Activated CD4-positive, CD25-positive, alpha-beta regulatory T cell treated with anti-CD3 and anti-CD28 coated beads, Interleukin-2, amount 50 U/mL, for 16 hours (primary cell): ENCODE data around the gene CALHM6.

Experiments used
- DNase-seq: peaks from one replicate; pipeline ENCODE4 v3.0.0-alpha.2; 2020; ENCODE audit warnings: low read depth, low spot score

Gene CALHM6

GRCh38 chr6:116461331-116461931 is at the start of gene CALHM6:
Gene CALHM6, plus strand, starts transcription at chr6:116461375. Its CDS starts 555 bp downstream, at chr6:116461930.
- DNase-seq, result no peak

- DNase-seq, result no peak
These were observed 48.9 kb upstream of the CALHM6 start for GRCh38 chr6:116412270-116412669.

GRCh38 chr6:116413357-116413756 is 47.8 kb upstream of the CALHM6 start:
- no peak for DNase-seq

- DNase-seq, result no peak
These were observed 43.5 kb upstream of the CALHM6 start for GRCh38 chr6:116417661-116418060.

GRCh38 chr6:116419069-116419786 is 41.9 kb upstream of the CALHM6 start:
- DNase-seq, result no peak

GRCh38 chr6:116420341-116420740 is 40.8 kb upstream of the CALHM6 start:
- no peak for DNase-seq

GRCh38 chr6:116422238-116422637 is 38.9 kb upstream of the CALHM6 start:
- no peak for DNase-seq

- DNase-seq, result no peak
These were observed 37.2 kb upstream of the CALHM6 start for GRCh38 chr6:116424001-116424400.

GRCh38 chr6:116426551-116426950 is 34.6 kb upstream of the CALHM6 start:
- no peak for DNase-seq

GRCh38 chr6:116429111-116429510 is 32.1 kb upstream of the CALHM6 start:
- DNase-seq, result no peak

- DNase-seq, result no peak
These were observed 30.3 kb upstream of the CALHM6 start for GRCh38 chr6:116430860-116431259.

GRCh38 chr6:116431964-116432595 is 29.1 kb upstream of the CALHM6 start:
- no peak for DNase-seq

GRCh38 chr6:116433206-116433712 is 27.9 kb upstream of the CALHM6 start:
- no peak for DNase-seq

GRCh38 chr6:116434056-116434725 is 27.0 kb upstream of the CALHM6 start:
- no peak for DNase-seq

- DNase-seq, result no peak
These were observed 24.6 kb upstream of the CALHM6 start for GRCh38 chr6:116436586-116436985.

- no peak for DNase-seq
These were observed 23.5 kb upstream of the CALHM6 start for GRCh38 chr6:116437656-116438055.

GRCh38 chr6:116438590-116439448 is 22.4 kb upstream of the CALHM6 start:
- DNase-seq, result no peak

GRCh38 chr6:116439522-116440051 is 21.6 kb upstream of the CALHM6 start:
- no peak for DNase-seq

GRCh38 chr6:116443105-116443504 is 18.1 kb upstream of the CALHM6 start:
- DNase-seq, result no peak

GRCh38 chr6:116444092-116444491 is 17.1 kb upstream of the CALHM6 start:
- DNase-seq, result no peak

- DNase-seq, result no peak
These were observed 16.6 kb upstream of the CALHM6 start for GRCh38 chr6:116444575-116444974.
